NCI-H146 treated with DMSO at 0.1 percent for 48 hours (cell line): Measurements from ENCODE around the gene CMTM4.
"Not testable (repeated sequence)": the region's sequence is repeated elsewhere in the genome, so short reads cannot be mapped to it uniquely, and the experiment has no call there.

Experiments
- DNase-seq: peaks from one replicate; lab custom pipeline; 2025; ENCODE audit not compliant: unreplicated experiment; lab: John Stamatoyannopoulos, UW

Gene CMTM4

GRCh38 chr16:66569131-66569530, 127.4 kb downstream of the CMTM4 start:
- no peak for DNase-seq

- no peak for DNase-seq
Observed at GRCh38 chr16:66568355-66568754, 128.2 kb downstream of the CMTM4 start.

- not testable (repeated sequence) for DNase-seq
Observed at GRCh38 chr16:66567270-66567669, 129.3 kb downstream of the CMTM4 start.

GRCh38 chr16:66566051-66566901, 130.3 kb downstream of the CMTM4 start, which contains the start of gene CMTM1:
CMTM1 (plus strand) TSS chr16:66566439; CDS start chr16:66566514, 75 bp downstream.
- no peak for DNase-seq
